Measurements from ENCODE around the gene FOXN4. TPM values are rescaled to one million over a fixed set of nuclear protein-coding genes. Genes with fewer than 3 reads are reported as not detected.

The FOXN4 gene
- total and polyA plus RNA-seq, 2 donors from 2014 or later = 0.82 TPM; not detected in 1

GRCh38 chr12:109276160-109276559 lies 32.9 kb downstream of the FOXN4 start:
- TF ChIP-seq CTCF (IDR thresholded peaks at IDR 0.05; ENCODE audit: borderline replicate concordance, extremely low read depth, insufficient read depth) = no peak
- H3K36me3 ChIP-seq (ENCODE audit: control insufficient read depth in 2 of 3, insufficient read depth in 3 of 3, low read length in 3 of 3) = no peaks in the 10 kb centered on the region
- H3K4me3 ChIP-seq (ENCODE audit: low read length in 3 of 3) = no peak overlapping the region
- H3K9me3 ChIP-seq (ENCODE audit: control insufficient read depth in 2 of 3, insufficient read depth in 1 of 3, low read length in 3 of 3) = no peaks in the 10 kb centered on the region
- H3K9ac ChIP-seq (ENCODE audit: low read length in 3 of 3) = no peak overlapping the region
- peak in 1 of 5 donors; percentile 20 for DNase-seq
- intact Hi-C loops (cut with DNase I) = no loop called here
- H3K27ac ChIP-seq (ENCODE audit: low read depth in 2 of 2, low read length in 2 of 2) = no peak overlapping the region
- FAIRE-seq = no peak
- no peaks in the 10 kb centered on the region for H3K27me3 ChIP-seq (ENCODE audit: control insufficient read depth, insufficient read depth, low read length)
- H3K4me1 ChIP-seq (ENCODE audit: control insufficient read depth in 2 of 3, insufficient read depth in 2 of 3, low read depth in 1 of 3, low read length in 3 of 3) = peaks cover 0 to 7% (median 0%) of the 10 kb centered on the region in 3 donors

GRCh38 chr12:109275173-109275572 lies 33.9 kb downstream of the FOXN4 start:
- no peak for FAIRE-seq
- no peaks in the 10 kb centered on the region for H3K36me3 ChIP-seq (ENCODE audit: control insufficient read depth in 2 of 3, insufficient read depth in 3 of 3, low read length in 3 of 3)
- H3K4me1 ChIP-seq (ENCODE audit: control insufficient read depth in 2 of 3, insufficient read depth in 2 of 3, low read depth in 1 of 3, low read length in 3 of 3) = peaks cover 0 to 7% (median 0%) of the 10 kb centered on the region in 3 donors
- no peak overlapping the region for H3K9ac ChIP-seq (ENCODE audit: low read length in 3 of 3)
- no peak for TF ChIP-seq CTCF (IDR thresholded peaks at IDR 0.05; ENCODE audit: borderline replicate concordance, extremely low read depth, insufficient read depth)
- no peak overlapping the region for H3K27ac ChIP-seq (ENCODE audit: low read depth in 2 of 2, low read length in 2 of 2)
- H3K9me3 ChIP-seq (ENCODE audit: control insufficient read depth in 2 of 3, insufficient read depth in 1 of 3, low read length in 3 of 3) = no peaks in the 10 kb centered on the region
- DNase-seq = no peak
- no peak overlapping the region for H3K4me3 ChIP-seq (ENCODE audit: low read length in 3 of 3)
- H3K27me3 ChIP-seq (ENCODE audit: control insufficient read depth, insufficient read depth, low read length) = no peaks in the 10 kb centered on the region
- intact Hi-C loops (cut with DNase I) = no loop called here

- Histone ChIP-seq H3K27ac (ENCODE audit: low read depth in 2 of 2, low read length in 2 of 2) (no peak overlapping the region), H3K4me1 (ENCODE audit: control insufficient read depth in 2 of 3, insufficient read depth in 2 of 3, low read depth in 1 of 3, low read length in 3 of 3) (peaks cover 0 to 7% (median 0%) of the 10 kb centered on the region in 3 donors), H3K9ac (ENCODE audit: low read length in 3 of 3) (no peak overlapping the region), H3K4me3 (ENCODE audit: low read length in 3 of 3) (no peak overlapping the region), H3K36me3 (ENCODE audit: control insufficient read depth in 2 of 3, insufficient read depth in 3 of 3, low read length in 3 of 3) (no peaks in the 10 kb centered on the region), H3K27me3 (ENCODE audit: control insufficient read depth, insufficient read depth, low read length) (no peaks in the 10 kb centered on the region), H3K9me3 (ENCODE audit: control insufficient read depth in 2 of 3, insufficient read depth in 1 of 3, low read length in 3 of 3) (no peaks in the 10 kb centered on the region)
- FAIRE-seq (no peak), DNase-seq (no peak)
- intact Hi-C loops (cut with DNase I) = no loop called here
- TF ChIP-seq CTCF (IDR thresholded peaks at IDR 0.05; ENCODE audit: borderline replicate concordance, extremely low read depth, insufficient read depth) = no peak
Measured at GRCh38 chr12:109274381-109274780, 34.7 kb downstream of the FOXN4 start.

GRCh38 chr12:109273354-109273753 lies 35.7 kb downstream of the FOXN4 start:
- FAIRE-seq = no peak
- H3K27ac ChIP-seq (ENCODE audit: low read depth in 2 of 2, low read length in 2 of 2) = no peak overlapping the region
- intact Hi-C loops (cut with DNase I) = no loop called here
- no peak overlapping the region for H3K4me3 ChIP-seq (ENCODE audit: low read length in 3 of 3)
- DNase-seq = peak in 4 of 5 donors; percentile 19 to 62 (median 29)
- H3K27me3 ChIP-seq (ENCODE audit: control insufficient read depth, insufficient read depth, low read length) = no peaks in the 10 kb centered on the region
- peaks cover 0 to 6% (median 0%) of the 10 kb centered on the region in 3 donors for H3K36me3 ChIP-seq (ENCODE audit: control insufficient read depth in 2 of 3, insufficient read depth in 3 of 3, low read length in 3 of 3)
- H3K4me1 ChIP-seq (ENCODE audit: control insufficient read depth in 2 of 3, insufficient read depth in 2 of 3, low read depth in 1 of 3, low read length in 3 of 3) = peaks cover 0 to 4% (median 0%) of the 10 kb centered on the region in 3 donors
- no peak overlapping the region for H3K9ac ChIP-seq (ENCODE audit: low read length in 3 of 3)
- H3K9me3 ChIP-seq (ENCODE audit: control insufficient read depth in 2 of 3, insufficient read depth in 1 of 3, low read length in 3 of 3) = no peaks in the 10 kb centered on the region
- TF ChIP-seq CTCF (IDR thresholded peaks at IDR 0.05; ENCODE audit: borderline replicate concordance, extremely low read depth, insufficient read depth) = no peak
